Measurements from ENCODE around the gene MTMR2. TPM values are rescaled to one million over a fixed set of nuclear protein-coding genes. Genes with fewer than 3 reads are reported as not detected.

The MTMR2 gene
- total and polyA plus RNA-seq, 9 of the 15 experiments (the other 6 are each of a cell fraction or from before 2014, with no cell fraction given), result 12.6 to 35.8 (median 25.2) TPM

- TF ChIP-seq HMGN3 (IDR thresholded peaks at IDR 0.05; ENCODE audit: borderline replicate concordance, extremely low read depth, insufficient read length, low read depth, low read length) (peak; percentile 48), ZBTB17 (CRISPR knock-in tag; IDR thresholded peaks at IDR 0.05) (peak; percentile 77), ETV6 (IDR thresholded peaks at IDR 0.05; ENCODE audit: borderline replicate concordance in 1 of 2, low read depth in 2 of 2, low read length in 1 of 2) (no peak), ETV6 (CRISPR knock-in tag; IDR thresholded peaks at IDR 0.05; ENCODE audit: borderline replicate concordance) (0 out of 2 replicates have a peak, but pooled peaks have one; percentile 51), ZNF766 (CRISPR knock-in tag; conservative IDR thresholded peaks at IDR 0.05) (peak; percentile 68; the same call in 1 of the 2 replicates), ZNF518B (CRISPR knock-in tag; IDR thresholded peaks at IDR 0.05) (no peak), CXXC5 (CRISPR knock-in tag; IDR thresholded peaks at IDR 0.05) (peak; percentile 84), RCOR1 (IDR thresholded peaks at IDR 0.05; ENCODE audit: borderline replicate concordance in 1 of 2, low read depth in 2 of 2, low read length in 2 of 2) (peak in 1 of 2 experiments; percentile 13; a peak in 1 of 4 replicates), SMAD3 (CRISPR knock-in tag; conservative IDR thresholded peaks at IDR 0.05) (0 out of 2 replicates have a peak, but pooled peaks have one; percentile 33), DPF2 (IDR thresholded peaks at IDR 0.05) (peak; percentile 49; the same call in 1 of the 2 replicates), MCM7 (IDR thresholded peaks at IDR 0.05) (no peak), HCFC1 (IDR thresholded peaks at IDR 0.05; ENCODE audit: low read depth, low read length) (peak; percentile 57), SIX5 (IDR thresholded peaks at IDR 0.05; ENCODE audit: borderline replicate concordance in 1 of 2, insufficient read depth in 1 of 2, low read depth in 1 of 2, low read length in 2 of 2) (no peak), ZKSCAN1 (IDR thresholded peaks at IDR 0.05; ENCODE audit: low read depth, low read length) (no peak), ZC3H11A (IDR thresholded peaks at IDR 0.05; ENCODE audit: low read depth, low read length) (peak; percentile 32; the same call in 1 of the 2 replicates), ZMIZ1 (IDR thresholded peaks at IDR 0.05; ENCODE audit: low read depth in 2 of 2, low read length in 2 of 2) (peak in 1 of 2 experiments; percentile 74; a peak in 2 of 4 replicates), RBM22 (IDR thresholded peaks at IDR 0.05; ENCODE audit: low read depth, low read length, poor library complexity, severe bottlenecking) (peak; percentile 63), ARHGAP35 (IDR thresholded peaks at IDR 0.05; ENCODE audit: partially characterized antibody) (no peak), LARP7 (IDR thresholded peaks at IDR 0.05) (0 out of 2 replicates have a peak, but pooled peaks have one; percentile 3)
Observed at GRCh38 chr11:95923728-95924413, at the start of gene MTMR2 (continued).
